Peyer's patch (tissue), 4 donors: ENCODE data around the gene BET1L.

Experiments
- POLR2A ChIP-seq, 2 donors: fragments of 450-650 bp; IDR thresholded peaks; one replicate each; pipeline ENCODE4 v1.5.1; 2017; ENCODE audit warnings: antibody characterized with exemption in 2 of 2, mild to moderate bottlenecking in 2 of 2, moderate library complexity in 2 of 2
- TF ChIP-seq, protein P1 (sequence below), 6 experiments: fragments of 450-650 bp in 4 of 6; fragments of 200-600 bp in 2 of 6; sonication (generic) in 1 of 6; IDR thresholded peaks; one replicate each; pipeline ENCODE4 v1.5.1; 2017 to 2019; ENCODE audit warnings: antibody characterized with exemption in 6 of 6, mild to moderate bottlenecking in 3 of 6, moderate library complexity in 1 of 6

DNA sequence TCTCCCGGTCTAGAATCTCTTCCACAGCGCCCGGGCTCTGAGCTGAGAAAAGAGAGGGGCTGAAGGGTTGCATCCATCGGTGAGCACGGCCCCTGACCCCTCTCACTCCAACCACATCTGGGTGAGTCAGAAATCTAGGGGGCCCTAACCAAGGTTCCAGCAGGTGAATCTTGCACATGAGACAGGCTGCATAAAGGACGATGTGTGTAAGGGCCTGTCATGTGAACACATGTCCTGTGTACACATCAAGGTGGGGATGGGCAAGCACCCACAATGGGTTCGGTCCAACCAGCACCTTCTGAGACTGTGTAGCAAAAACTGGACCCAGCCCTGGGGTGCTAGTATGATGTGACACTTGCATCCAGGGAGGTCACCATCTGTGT, 1.2 kb downstream of the BET1L start:
- TF ChIP-seq, protein P1, sequence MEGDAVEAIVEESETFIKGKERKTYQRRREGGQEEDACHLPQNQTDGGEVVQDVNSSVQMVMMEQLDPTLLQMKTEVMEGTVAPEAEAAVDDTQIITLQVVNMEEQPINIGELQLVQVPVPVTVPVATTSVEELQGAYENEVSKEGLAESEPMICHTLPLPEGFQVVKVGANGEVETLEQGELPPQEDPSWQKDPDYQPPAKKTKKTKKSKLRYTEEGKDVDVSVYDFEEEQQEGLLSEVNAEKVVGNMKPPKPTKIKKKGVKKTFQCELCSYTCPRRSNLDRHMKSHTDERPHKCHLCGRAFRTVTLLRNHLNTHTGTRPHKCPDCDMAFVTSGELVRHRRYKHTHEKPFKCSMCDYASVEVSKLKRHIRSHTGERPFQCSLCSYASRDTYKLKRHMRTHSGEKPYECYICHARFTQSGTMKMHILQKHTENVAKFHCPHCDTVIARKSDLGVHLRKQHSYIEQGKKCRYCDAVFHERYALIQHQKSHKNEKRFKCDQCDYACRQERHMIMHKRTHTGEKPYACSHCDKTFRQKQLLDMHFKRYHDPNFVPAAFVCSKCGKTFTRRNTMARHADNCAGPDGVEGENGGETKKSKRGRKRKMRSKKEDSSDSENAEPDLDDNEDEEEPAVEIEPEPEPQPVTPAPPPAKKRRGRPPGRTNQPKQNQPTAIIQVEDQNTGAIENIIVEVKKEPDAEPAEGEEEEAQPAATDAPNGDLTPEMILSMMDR (IDR thresholded peaks at IDR 0.05) = no peak
- no peak for TF ChIP-seq POLR2A (IDR thresholded peaks at IDR 0.05)
